NK-92 treated with Interleukin-12 subunit alpha and Interleukin-12 subunit beta, amount 100 ng/mL, for 24 hours (cell line): ENCODE results near the gene RALGPS1.

Source experiments
- DNase-seq: peaks from one replicate; lab custom pipeline; 2025; lab: John Stamatoyannopoulos, UW

RALGPS1 gene

DNA sequence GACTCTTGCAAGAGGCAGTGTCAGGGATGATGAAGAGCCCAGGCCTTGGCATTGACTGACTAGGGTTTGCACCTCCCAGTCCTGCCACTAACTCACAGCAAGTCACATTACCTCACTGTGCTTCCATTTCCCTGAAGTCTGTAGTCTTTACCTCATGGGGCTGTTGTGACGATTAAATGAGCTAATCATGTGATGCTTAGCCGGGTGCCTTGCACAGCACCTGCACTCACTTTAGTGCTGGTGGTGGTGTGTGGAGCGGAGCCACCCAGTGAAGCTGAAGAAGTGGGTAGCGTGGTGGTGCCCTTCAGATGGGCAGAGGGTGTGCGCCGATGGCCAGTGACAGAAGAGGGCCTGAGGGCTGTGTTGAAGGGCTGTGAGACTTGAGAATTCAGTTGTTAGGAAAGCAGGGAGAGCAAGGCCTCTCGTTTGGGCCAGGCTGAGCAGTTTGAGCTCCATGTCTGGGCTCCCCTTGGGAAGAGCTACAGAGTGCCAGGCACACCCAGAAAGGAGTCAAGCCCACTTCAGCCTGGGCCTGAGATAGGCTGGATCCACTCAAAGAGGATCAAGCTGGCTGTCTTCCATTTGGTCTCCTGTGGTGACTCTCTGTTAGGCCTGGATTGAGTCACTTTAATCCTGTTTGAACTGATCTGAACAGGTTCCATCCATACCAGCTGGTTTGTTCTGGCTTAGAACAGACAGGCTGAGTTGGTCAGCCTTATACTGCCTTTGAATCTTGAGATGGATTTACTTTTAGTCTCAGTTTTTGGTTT, 42.5 kb downstream of the RALGPS1 start:
- no peak for DNase-seq

- DNase-seq, result no peak
Observed at GRCh38 chr9:126957687-126958053, 43.1 kb downstream of the RALGPS1 start.

DNA sequence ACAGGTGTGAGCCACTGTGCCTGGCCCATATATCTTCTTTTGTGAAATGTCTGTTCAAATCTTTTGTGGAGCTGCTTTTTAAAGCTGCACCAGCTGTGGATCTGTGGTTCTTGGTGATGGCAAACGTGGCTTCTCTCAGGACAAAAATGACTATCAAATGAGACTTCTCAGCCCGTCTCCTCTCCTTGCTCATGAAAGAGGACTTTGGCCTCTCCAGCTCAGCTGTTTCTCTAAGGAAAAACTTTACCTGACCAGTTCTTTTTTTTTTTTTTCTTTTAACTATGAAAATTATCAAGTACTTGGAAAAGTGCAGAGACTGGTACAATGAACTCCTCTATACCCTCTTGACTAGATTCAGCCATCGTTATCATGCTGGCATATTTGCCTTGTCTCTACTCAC, 44.8 kb downstream of the RALGPS1 start:
- DNase-seq, result no peak

DNA sequence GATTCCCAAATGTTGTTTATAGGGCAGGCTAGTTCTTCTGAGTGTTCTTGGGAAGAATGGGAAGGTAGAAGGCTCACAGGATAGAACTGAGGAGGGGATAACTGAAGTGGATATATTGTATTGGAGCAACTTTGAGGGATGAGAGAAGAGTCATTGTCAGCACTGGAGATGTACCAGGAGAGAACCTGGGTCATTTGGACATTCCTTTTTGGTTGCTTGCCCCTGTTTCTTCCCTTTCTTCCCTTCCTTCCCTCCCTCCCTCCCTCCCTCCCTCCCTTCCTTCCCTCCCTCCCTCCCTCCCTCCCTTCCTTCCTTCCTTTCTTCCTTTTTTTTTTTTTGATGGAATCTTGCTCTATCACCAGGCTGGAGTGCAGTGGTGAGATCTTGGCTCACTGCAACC, 45.3 kb downstream of the RALGPS1 start:
- DNase-seq, result no peak

DNA sequence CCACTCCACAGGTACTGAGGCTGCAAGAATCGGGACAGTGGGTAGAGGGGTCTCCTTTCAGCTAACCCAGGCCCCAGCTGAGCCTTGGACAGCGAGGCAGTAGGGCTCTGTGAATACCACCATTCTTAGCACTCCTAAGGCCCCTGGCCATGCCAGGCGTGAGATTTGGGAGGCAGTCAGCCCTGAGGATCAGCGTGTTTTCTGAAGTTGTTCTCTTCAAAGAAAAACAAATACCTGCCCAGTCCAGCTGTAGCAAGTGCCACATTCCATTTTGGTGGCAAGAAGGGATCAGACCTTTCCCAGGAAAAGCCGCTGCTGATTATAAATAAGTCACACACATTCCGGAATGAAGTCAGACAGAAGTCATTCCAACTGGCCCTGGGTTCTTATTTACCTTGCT, 47.8 kb downstream of the RALGPS1 start:
- DNase-seq, result no peak

DNA sequence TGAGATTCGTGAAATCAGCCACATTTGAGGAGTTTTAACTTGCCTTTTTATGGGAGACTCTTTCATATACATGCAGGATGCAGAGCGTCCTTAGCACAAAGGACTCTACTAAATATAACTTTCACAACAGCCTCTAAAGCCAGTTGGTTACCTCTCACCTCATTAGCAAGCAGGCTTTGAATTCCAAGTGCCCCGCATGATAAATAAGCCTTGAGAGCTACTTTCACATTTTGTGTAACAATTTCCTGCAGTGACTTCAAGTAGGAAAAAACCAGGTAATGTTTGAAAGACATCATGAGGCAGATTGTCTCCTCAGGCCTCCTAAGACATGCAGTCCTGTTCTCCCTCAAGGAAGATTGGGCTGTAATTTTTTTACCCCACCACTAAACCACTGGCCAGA, 50.5 kb downstream of the RALGPS1 start:
- no peak for DNase-seq

DNA sequence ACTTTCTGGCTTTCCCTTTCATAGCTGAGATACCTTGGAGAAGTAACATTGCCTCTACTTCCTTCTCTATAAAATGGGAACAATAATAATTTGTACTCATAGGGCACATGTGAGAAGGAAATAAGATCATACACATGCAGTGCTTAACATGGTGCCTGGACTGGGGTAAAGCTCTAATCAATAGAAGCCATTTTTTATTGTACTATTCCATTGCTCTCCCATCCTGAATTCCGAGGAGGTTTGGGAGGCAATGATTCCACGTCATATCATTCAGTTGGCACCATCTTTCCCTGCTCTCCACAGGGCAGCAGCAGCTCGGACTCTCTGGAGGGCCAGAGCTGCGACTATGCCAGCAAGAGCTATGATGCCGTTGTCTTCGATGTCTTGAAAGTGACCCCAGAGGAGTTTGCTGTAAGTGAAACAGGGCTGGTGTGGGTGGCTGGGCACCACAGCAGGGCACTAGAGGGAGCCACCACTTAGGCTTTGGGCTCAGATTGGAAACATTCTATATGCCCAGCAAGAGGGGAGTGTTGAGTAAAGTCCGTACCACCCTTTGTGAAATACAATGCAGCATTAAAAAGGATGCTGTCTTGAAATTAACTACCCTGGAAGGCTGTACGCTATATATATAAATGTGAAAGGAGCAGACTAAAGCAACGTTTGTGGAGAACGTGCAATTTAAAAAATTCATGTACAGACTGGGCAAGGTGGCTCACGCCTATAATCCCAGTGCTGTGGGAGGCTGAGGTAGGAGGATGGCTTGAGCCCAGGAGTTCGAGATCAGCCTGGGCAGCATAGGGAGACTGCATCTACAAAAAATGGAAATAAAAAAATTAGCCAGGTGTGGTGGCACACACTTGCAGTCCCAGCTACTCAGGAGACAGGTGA, 51.2 kb downstream of the RALGPS1 start:
- peak; percentile 5 for DNase-seq

DNA sequence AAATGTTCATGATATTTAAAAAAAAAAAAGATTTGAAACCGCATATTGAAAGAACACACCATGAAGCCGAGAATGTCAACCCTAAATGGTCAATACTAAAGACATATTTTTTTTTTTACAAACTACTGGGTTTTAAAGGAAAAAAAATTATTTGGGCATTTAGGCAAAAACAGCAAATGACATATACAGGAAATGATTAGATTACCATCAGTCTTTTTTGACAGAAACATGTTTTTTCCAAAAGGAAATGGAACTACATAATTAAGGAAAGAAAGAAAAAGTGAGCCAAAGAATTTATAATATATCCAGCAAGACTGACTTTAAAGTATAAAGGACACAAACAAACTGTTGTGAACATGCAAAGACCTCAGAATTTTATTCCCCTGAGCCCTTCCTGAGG, 56.7 kb downstream of the RALGPS1 start:
- no peak for DNase-seq

DNA sequence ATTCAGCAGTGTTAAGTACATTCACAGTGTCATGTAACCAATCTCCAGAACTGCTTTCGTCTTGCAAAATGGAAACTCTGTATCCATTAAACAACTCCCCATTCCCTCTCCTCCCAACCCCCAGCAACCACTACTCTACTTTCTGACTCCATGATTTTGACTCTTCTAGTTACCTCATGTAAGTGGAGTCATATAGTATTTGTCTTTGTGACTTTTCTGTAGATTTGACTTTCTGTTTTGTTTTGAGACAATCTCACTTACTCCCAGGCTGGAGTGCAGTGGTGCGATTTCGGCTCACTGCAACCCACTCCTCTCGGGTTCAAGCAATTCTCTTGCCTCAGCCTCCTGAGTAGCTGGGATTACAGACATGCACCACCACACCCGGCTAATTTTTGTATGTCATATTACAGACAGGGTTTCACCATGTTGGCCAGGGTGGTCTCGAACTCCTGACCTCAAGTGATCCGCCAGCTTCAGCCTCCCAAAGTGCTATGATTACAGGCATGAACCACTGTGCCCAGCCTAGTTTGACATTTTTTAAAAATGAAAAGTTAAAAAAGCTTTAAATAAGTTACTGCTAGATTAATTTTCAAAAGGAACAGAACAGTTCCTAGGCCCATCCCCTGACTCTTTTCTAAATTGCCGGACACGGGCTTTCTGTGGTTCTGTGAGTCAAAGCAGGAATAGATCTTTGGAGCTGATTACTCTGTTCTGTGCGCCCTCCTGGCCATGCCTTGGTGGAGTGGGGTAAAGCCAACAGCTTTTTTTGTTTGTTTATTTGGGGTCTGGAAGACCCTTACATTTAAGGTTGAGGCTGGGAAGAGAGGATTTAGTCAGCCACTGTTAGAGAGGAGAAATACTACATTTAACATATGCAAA, 59.3 kb downstream of the RALGPS1 start:
- no peak for DNase-seq

GRCh38 chr9:126974594-126974993, 60.0 kb downstream of the RALGPS1 start:
- no peak for DNase-seq

GRCh38 chr9:126975327-126976220, 61.0 kb downstream of the RALGPS1 start:
- no peak for DNase-seq

GRCh38 chr9:126979461-126979860, 64.9 kb downstream of the RALGPS1 start:
- DNase-seq, result no peak

DNA sequence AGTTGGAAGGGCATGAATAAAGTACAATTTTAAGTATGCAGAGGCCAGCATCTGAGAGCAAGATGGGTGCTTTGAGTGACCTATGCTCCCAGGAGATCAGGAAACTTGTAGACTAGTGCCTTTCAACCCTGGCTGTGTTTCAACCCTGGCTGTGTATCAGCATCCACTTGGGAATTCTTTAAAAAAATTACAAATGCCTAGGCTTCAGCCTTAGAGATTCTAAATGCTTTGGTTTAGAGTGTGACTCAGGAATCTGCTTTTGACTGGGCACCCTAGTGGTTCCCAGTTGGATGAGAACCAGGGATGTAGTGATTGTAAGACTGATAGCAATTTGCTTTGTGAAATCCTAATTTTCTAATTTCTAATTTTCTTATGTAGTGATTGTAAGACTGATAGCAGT, 65.6 kb downstream of the RALGPS1 start:
- DNase-seq, result no peak

DNA sequence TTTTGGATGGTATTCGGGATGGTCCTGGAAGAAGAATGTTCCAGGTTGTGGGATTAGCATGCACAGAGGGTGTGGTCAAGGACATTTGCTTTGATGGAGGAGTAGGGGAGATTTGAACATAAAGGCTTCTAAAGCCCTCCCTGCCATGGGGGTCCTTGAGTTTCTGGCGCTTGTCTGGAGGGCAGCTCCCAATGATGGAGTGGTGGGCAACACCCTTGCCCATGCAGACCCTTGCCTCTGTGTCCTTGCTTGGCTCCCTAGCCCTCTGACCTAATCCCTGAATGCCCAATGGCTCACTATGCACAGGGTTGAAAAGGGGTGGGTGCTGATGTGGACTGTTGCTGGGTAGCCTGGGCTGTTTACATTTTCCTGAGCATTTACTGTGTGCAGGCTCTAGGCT, 66.6 kb downstream of the RALGPS1 start:
- DNase-seq, result no peak

- no peak for DNase-seq
Observed at GRCh38 chr9:126982215-126983002, 67.8 kb downstream of the RALGPS1 start.

GRCh38 chr9:126983767-126984166, 69.2 kb downstream of the RALGPS1 start:
- no peak for DNase-seq

- DNase-seq, result no peak
Observed at GRCh38 chr9:126984969-126985368, 70.4 kb downstream of the RALGPS1 start.

- peak; percentile 63 for DNase-seq
Observed at GRCh38 chr9:126985870-126986498, 71.4 kb downstream of the RALGPS1 start.

DNA sequence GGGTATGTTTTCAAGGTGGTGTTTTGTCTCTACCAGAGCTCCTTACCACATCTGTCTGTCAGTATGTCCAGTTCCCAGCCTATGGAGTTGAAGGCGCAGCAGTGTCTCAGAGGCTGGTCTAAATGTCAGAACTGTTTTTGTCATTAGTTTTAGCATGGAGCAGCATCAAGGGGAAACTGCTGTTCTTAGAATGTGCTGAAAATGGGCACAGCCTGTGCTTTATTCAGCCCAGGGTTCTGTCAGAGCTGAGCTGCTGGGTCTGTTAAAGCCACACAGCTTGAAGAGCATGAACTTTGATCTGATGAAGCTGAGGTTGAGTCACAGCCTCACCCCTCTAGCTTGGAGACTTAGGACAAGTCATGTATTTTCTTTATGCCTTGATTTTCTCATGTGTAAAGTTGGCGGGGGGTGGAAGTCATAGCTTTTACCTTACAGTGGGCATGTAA, 71.9 kb downstream of the RALGPS1 start:
- peak; percentile 14 for DNase-seq

- DNase-seq, result no peak
Observed at GRCh38 chr9:126988857-126989256, 74.3 kb downstream of the RALGPS1 start.
